Right lobe of liver (tissue), 4 donors: ENCODE results near the gene METRNL.

Experiments
- POLR2A ChIP-seq: fragments of 450-650 bp; IDR thresholded peaks from one replicate; pipeline ENCODE4 v1.6.1; 2017; ENCODE audit warnings: antibody characterized with exemption, mild to moderate bottlenecking
- TF ChIP-seq, protein P1 (sequence below), 4 donors: fragments of 200-600 bp in 3 of 4; fragments of 450-650 bp in 1 of 4; IDR thresholded peaks; one replicate each; pipeline versions ENCODE4 v1.5.1 to v1.8.0; 2016 to 2022; ENCODE audit warnings: antibody characterized with exemption in 4 of 4, mild to moderate bottlenecking in 2 of 4
- donor health status: DM: no; HTN: no; CAD: no.
- donor health status: DM: no; HTN: no; CAD: no.
- donor health status: DM: no; HTN: yes; CAD: no.

DNA sequence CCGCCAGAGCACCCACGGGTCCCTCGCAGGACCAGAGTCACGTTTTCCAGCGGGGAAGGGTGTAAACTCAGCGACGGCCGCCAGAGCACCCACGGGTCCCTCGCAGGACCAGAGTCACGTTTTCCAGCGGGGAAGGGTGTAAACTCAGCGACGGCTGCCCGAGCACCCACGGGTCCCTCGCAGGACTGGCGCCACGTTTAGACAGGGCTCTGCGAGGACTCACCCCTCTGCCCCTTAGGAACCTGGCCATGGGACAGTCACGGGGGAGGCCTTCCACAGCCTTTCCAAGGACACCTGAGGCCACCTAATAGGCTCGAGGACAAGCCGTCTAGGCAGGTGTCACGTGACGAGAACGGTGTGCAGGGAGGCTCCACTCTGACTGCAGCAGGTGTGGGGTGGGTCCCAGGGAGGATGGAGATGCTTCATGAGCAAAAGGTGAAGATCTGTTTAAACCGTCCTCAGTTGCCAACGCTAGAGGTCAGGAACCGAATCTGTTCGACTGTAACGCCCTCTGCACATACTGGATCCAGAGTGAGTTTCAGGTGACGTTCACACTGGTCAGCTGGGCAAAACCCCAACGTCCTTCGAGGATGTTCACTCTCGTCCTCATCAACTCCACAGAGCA lies 48.0 kb upstream of the METRNL start:
- TF ChIP-seq, protein P1, sequence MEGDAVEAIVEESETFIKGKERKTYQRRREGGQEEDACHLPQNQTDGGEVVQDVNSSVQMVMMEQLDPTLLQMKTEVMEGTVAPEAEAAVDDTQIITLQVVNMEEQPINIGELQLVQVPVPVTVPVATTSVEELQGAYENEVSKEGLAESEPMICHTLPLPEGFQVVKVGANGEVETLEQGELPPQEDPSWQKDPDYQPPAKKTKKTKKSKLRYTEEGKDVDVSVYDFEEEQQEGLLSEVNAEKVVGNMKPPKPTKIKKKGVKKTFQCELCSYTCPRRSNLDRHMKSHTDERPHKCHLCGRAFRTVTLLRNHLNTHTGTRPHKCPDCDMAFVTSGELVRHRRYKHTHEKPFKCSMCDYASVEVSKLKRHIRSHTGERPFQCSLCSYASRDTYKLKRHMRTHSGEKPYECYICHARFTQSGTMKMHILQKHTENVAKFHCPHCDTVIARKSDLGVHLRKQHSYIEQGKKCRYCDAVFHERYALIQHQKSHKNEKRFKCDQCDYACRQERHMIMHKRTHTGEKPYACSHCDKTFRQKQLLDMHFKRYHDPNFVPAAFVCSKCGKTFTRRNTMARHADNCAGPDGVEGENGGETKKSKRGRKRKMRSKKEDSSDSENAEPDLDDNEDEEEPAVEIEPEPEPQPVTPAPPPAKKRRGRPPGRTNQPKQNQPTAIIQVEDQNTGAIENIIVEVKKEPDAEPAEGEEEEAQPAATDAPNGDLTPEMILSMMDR (IDR thresholded peaks at IDR 0.05): no peak
- no peak for TF ChIP-seq POLR2A
